ENCODE measurements around the gene GDF15. TPM values are rescaled to one million over a fixed set of nuclear protein-coding genes. Genes with fewer than 3 reads are reported as not detected.
A peak's percentile ranks its signal among the peaks of the same experiment; 100 is the strongest.
"Not testable (repeated sequence)": the region's sequence is repeated elsewhere in the genome, so short reads cannot be mapped to it uniquely, and the experiment has no call there.

The GDF15 gene
- total RNA-seq, 1 experiment from 2014 or later = 21.9 TPM

DNA sequence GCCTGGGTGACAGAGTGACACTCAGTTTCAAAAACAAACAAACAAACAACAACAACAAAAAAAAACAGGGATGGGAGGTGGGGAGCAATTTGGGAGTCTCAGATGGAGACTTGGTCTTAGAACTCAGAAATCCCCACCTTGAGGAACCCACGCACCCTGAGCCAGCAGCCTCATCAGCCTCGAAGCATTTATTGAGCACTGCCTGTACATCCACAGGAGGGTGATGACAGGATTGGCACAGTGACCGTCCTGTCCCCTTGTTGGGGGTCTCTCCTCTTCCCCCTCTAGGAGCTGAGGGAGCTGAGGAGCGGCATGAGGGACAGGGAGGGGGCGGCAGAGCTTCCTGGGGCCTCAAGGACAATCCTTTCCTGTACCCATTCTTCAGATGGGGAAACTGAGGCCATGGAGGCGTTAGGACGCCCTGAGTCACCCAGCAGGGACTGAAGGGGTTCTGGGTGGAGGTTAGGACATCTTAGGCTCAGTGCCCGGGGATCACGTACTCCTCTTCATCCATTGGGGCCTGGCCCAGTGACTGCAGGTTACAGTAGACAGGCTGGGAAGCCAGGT lies 5.6 kb downstream of the GDF15 start:
- H3K27me3 ChIP-seq (replicated peaks) = no peaks in the 10 kb centered on the region
- peaks cover 7% of the 10 kb centered on the region for H3K36me3 ChIP-seq
- H3K4me1 ChIP-seq (replicated peaks) = peaks cover 12% of the 10 kb centered on the region
- no peak for DNase-seq (ENCODE audit: low read depth in 1 of 2, low spot score in 2 of 2)
- no peak overlapping the region for H3K4me3 ChIP-seq
- no peak overlapping the region for H3K27ac ChIP-seq
- 0 out of 2 replicates have a peak, but pooled peaks cover 5% of the 10 kb centered on the region for H3K9me3 ChIP-seq (replicated peaks)

DNA sequence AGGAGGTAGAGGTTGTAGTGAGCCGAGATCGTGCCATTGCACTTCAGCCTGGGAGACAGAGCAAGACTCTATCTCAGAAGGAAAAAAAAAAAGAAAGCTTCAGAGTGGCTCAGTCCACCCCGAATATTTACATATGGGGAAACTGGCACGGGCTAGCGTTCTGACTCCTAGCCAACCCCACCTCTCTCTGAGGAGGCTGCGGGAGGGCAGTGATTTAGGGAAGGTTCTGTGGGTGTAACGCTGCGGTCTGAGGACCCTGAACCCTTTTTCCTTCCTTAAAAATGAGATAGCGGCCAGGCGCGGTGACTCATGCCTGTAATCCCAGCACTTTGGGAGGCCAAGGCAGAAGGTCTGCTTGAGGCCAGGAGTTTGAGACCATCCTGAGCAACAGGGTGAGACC lies 6.5 kb downstream of the GDF15 start:
- Histone ChIP-seq H3K4me3 (no peak overlapping the region), H3K27me3 (replicated peaks) (no peaks in the 10 kb centered on the region), H3K36me3 (peaks cover 7% of the 10 kb centered on the region), H3K9me3 (replicated peaks) (0 out of 2 replicates have a peak, but pooled peaks cover 5% of the 10 kb centered on the region), H3K4me1 (replicated peaks) (peaks cover 17% of the 10 kb centered on the region), H3K27ac (no peak overlapping the region)
- DNase-seq (ENCODE audit: low read depth in 1 of 2, low spot score in 2 of 2) = no peak

DNA sequence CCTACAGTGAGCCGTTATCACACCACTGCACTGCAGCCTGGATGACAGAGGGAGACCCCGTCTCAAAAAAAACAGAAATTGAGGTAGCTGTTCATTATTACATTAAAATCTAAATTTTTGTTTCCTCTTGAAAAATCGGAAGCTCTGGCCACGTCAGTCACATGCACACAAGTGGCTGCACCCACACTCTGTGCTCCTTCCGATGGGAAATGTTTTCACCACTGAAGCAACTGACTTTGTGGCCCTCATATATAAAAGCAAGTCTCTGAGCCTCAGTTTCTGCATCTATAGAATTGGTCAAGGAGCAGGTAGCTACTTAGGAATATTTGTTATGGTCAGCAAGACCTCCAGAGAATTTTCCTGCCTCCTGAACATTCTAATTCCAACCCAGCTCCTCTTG lies 7.0 kb downstream of the GDF15 start:
- Histone ChIP-seq H3K27ac (no peak overlapping the region), H3K4me3 (no peak overlapping the region), H3K36me3 (peaks cover 7% of the 10 kb centered on the region), H3K9me3 (replicated peaks) (0 out of 2 replicates have a peak, but pooled peaks cover 5% of the 10 kb centered on the region), H3K27me3 (replicated peaks) (no peaks in the 10 kb centered on the region), H3K4me1 (replicated peaks) (peaks cover 16% of the 10 kb centered on the region)
- DNase-seq (ENCODE audit: low read depth in 1 of 2, low spot score in 2 of 2) = no peak

- no peak for DNase-seq (ENCODE audit: low read depth in 1 of 2, low spot score in 2 of 2)
- Histone ChIP-seq H3K9me3 (replicated peaks) (no peaks in the 10 kb centered on the region), H3K36me3 (peaks cover under 1% of the 10 kb centered on the region), H3K4me3 (no peak overlapping the region), H3K4me1 (replicated peaks) (peaks cover 14% of the 10 kb centered on the region), H3K27me3 (replicated peaks) (no peaks in the 10 kb centered on the region), H3K27ac (no peak overlapping the region)
Measured at GRCh38 chr19:18393836-18394235, 7.9 kb downstream of the GDF15 start.

DNA sequence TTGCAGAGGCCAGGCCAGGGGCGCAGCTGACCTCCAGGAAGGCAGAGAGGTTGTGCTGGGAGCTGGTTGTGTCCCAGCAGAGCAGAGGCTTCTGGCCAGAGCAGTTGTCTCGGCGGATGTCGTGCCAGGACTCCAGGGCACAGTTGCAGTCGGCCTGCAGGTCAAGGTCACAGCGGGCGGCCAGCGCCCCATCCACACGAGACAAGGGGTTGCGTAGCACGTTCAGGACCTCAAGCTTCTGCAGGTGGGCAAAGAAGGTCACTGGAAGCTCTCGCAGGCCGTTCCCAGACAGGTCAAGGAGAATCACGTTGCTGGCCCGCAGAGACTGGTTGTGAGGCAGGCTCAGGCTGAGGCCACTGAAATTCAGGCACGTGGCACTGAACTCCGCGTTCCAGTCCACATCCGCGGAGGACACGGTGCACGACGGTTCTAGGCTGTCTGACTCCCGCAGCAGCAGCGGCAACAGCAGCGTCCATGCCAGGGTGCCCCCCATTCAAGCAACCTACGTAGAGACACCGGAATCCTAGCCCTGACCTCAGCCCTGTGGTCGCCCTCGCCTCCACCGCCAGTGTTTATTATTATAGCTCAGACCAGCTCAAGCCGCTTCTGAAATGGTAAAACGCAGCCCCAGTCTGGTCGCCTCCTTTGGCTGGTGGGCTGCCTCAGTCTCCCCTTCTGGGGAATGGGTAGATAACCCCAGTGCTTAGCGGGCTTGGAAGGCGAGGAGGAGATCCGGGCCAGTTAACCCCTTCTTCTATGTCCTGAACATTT lies 10.7 kb downstream of the GDF15 start:
- DNase-seq (ENCODE audit: low read depth in 1 of 2, low spot score in 2 of 2) = no peak
- Histone ChIP-seq H3K27me3 (replicated peaks) (no peaks in the 10 kb centered on the region), H3K9me3 (replicated peaks) (no peaks in the 10 kb centered on the region), H3K27ac (no peak overlapping the region), H3K4me1 (replicated peaks) (peaks cover 30% of the 10 kb centered on the region), H3K36me3 (no peaks in the 10 kb centered on the region), H3K4me3 (no peak overlapping the region)

DNA sequence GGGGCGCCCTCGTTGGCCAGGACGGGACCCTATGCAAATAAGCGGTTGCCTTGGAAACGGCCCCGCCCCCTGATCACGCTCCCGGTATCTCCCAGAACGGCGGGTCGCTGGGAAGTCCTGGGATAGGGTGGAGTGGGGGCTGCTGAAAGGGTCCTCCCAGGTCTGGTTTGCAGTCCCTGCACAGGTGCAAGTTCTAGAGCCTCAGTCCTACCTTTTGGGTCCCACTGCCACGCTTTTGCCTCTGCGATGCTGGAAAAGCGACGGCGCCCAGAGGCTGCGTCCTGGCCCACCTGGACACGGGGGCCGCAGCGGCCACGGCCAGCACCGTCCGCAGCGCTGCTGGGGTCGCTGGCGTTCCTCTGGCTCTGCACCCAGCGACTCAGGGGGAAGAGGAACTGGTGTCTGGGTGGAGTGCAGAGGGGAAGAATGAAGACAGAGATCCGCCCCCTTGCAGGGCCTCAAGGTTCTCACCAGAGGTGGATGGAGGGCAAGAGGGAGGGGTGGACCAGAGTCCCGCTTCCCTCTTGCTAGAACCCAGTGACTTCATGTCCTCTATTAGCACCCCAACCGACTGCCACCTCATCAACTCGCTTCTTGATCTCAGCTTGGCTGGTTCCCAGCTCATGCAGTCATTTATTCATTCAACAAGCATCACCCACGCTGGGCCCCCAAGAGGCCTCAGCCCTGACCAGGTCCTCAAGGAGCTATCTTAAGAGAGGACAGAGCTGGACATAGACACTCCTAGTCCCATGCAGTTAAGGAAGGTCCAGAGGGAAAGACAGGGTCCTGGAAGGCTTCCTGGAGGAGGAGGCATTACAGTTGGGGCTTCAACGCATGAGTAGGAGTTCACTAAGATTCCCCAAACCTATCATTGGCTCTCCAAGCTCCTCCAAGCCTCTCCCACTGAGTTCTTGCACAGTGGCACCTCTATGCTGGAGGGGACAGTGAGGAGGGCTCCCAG lies 11.6 kb downstream of the GDF15 start, which contains the start of gene LRRC25:
Gene LRRC25 (minus strand): TSS at position 381 of the 961 bp plus-strand sequence. CDS start 659 bp downstream, outside the sequence.
- H3K4me3 ChIP-seq = no peak within 1 kb of the TSS
- peaks cover 30% of the 10 kb centered on the region for H3K4me1 ChIP-seq (replicated peaks)
- H3K9me3 ChIP-seq (replicated peaks) = no peaks in the 10 kb centered on the region
- no peaks in the 10 kb centered on the region for H3K36me3 ChIP-seq
- H3K27me3 ChIP-seq (replicated peaks) = no peaks in the 10 kb centered on the region
- no peak within 1 kb of the TSS for H3K27ac ChIP-seq
- DNase-seq (ENCODE audit: low read depth in 1 of 2, low spot score in 2 of 2) = no peak

- Histone ChIP-seq H3K4me3 (no peak overlapping the region), H3K27ac (no peak overlapping the region), H3K36me3 (no peaks in the 10 kb centered on the region), H3K4me1 (replicated peaks) (peaks cover 30% of the 10 kb centered on the region), H3K9me3 (replicated peaks) (no peaks in the 10 kb centered on the region), H3K27me3 (replicated peaks) (no peaks in the 10 kb centered on the region)
- DNase-seq (ENCODE audit: low read depth in 1 of 2, low spot score in 2 of 2) = peak; percentile 60 to 75
Measured at GRCh38 chr19:18399008-18399407, 13.1 kb downstream of the GDF15 start.

GRCh38 chr19:18401580-18402112 lies 15.7 kb downstream of the GDF15 start:
- DNase-seq (ENCODE audit: low read depth in 1 of 2, low spot score in 2 of 2) = no peak
- Histone ChIP-seq H3K27me3 (replicated peaks) (no peaks in the 10 kb centered on the region), H3K4me1 (replicated peaks) (peaks cover 30% of the 10 kb centered on the region)

DNA sequence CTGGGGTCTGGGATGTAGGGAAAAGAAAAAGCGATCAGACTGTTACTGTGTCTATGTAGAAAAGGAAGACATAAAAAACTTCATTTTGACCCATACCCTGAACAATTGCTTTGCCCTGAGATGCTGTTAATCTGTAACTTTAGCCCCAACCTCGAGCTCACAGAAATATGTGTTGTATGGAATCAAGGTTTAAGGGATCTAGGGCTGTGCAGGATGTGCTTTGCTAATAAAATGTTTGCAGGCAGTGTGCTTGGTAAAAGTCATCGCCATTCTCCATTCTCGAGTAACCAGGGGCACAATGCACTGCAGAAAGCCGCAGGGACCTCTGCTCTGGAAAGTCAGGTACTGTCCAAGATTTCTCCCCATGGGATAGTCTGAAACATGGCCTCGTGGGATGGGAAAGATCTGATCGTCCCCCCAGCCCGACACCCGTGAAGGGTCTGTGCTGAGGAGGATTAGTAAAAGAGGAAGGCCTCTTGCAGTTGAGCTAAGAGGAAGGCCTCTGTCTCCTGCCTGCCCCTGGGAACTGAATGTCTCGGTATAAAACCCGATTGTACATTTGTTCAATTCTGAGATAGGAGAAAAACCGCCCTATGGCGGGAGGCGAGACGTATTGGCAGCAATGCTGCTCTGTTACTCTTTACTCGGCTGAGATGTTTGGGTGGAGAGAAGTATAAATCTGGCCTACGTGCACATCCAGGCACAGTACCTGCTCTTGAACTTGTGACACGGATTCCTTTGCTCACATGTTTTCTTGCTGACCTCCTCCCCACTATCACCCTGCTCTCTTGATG lies 16.7 kb downstream of the GDF15 start:
- not testable (repeated sequence) for H3K36me3 ChIP-seq; H3K27me3 ChIP-seq (replicated peaks); DNase-seq (ENCODE audit: low read depth in 1 of 2, low spot score in 2 of 2); H3K4me3 ChIP-seq; H3K9me3 ChIP-seq (replicated peaks); H3K27ac ChIP-seq
- peaks cover 21% of the 10 kb centered on the region for H3K4me1 ChIP-seq (replicated peaks)

More at GRCh38 chr19:18401580-18402112, 15.7 kb downstream of the GDF15 start:
- Histone ChIP-seq H3K9me3 (replicated peaks) (no peaks in the 10 kb centered on the region), H3K27ac (no peak overlapping the region), H3K36me3 (no peaks in the 10 kb centered on the region), H3K4me3 (no peak overlapping the region)

- not testable (repeated sequence) for H3K27me3 ChIP-seq (replicated peaks)
Measured at GRCh38 chr19:18405754-18406153, 19.8 kb downstream of the GDF15 start.

GRCh38 chr19:18406749-18407148 lies 20.8 kb downstream of the GDF15 start:
- Histone ChIP-seq H3K27me3 (replicated peaks) (no peaks in the 10 kb centered on the region), H3K9me3 (replicated peaks) (no peaks in the 10 kb centered on the region), H3K36me3 (no peaks in the 10 kb centered on the region), H3K4me3 (no peak overlapping the region), H3K27ac (no peak overlapping the region), H3K4me1 (replicated peaks) (peaks cover 9% of the 10 kb centered on the region)
- DNase-seq (ENCODE audit: low read depth in 1 of 2, low spot score in 2 of 2) = no peak

More at GRCh38 chr19:18405754-18406153, 19.8 kb downstream of the GDF15 start:
- not testable (repeated sequence) for DNase-seq (ENCODE audit: low read depth in 1 of 2, low spot score in 2 of 2); H3K27ac ChIP-seq; H3K36me3 ChIP-seq; H3K4me3 ChIP-seq; H3K9me3 ChIP-seq (replicated peaks)
- H3K4me1 ChIP-seq (replicated peaks) = peaks cover 10% of the 10 kb centered on the region

DNA sequence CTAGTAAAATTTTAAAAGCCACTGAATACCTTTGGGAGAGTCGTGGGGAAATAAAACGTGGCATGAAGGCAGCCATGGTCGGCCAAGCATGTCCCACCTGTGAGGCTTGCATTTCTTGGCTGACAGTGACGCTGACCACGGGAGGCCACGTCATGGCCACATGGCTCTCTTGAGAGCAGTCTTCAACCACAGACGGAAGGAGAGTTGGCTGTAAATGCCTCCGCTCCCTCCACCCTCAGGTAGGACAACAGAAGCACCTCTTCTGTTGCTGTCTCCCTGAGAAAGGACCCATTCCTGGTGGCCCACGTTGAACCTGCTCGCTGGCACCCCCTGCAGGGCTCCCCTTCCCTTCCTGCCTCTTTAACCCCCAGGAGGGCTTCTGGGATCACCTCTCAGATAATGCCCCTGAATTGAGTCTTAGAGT lies 22.1 kb downstream of the GDF15 start:
- DNase-seq (ENCODE audit: low read depth in 1 of 2, low spot score in 2 of 2) = no peak
- Histone ChIP-seq H3K4me1 (replicated peaks) (peaks cover 9% of the 10 kb centered on the region), H3K4me3 (no peak overlapping the region), H3K27me3 (replicated peaks) (no peaks in the 10 kb centered on the region), H3K9me3 (replicated peaks) (no peaks in the 10 kb centered on the region), H3K36me3 (no peaks in the 10 kb centered on the region), H3K27ac (no peak overlapping the region)

All from SJSA1 (cell line).